ENCODE measurements around the gene FSTL3.

The FSTL3 gene

DNA sequence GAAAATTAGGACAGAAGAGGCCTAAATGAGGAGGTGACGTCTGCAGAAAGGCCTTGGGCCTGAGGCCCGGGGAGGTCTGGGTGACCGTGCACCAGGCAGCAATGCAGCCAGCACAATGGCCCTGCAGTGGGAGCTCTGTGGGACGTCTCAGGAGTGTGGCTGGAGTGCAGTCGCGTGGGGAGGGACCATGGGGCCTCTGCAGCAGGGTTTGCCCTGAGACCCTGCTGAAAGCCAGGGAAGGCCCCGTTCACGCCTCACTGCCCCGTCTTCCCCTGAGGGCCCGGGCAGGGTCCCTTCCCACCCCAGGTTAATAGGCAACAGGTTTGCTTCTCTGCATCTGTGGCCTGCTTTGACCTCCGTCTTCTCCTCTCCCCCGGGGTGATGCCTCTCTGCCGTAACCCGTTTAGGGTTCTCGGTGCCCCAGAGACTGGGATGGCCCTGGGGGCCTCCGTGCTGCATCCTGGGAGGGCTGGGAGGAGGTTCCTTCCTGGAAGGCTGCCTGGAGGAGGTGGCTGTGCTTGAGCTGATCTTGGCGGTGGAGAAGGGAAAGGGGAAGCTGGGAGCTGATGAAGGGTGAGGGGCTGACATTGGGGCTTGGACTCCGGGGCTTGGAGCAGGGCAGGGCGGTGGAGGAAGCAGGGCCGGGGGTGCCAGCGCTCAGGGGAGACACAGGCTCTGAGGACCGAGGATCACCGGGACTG, 42.2 kb downstream of the FSTL3 start:
- in situ Hi-C loops (cut with HindIII; ENCODE audit: low sequenced_read_pairs) = no loop called here
- DNase-seq (ENCODE audit: low read depth) = no peak
- no peak overlapping the region for H3K4me3 ChIP-seq (ENCODE audit: low read depth, low read length)
- TF ChIP-seq, protein P1, sequence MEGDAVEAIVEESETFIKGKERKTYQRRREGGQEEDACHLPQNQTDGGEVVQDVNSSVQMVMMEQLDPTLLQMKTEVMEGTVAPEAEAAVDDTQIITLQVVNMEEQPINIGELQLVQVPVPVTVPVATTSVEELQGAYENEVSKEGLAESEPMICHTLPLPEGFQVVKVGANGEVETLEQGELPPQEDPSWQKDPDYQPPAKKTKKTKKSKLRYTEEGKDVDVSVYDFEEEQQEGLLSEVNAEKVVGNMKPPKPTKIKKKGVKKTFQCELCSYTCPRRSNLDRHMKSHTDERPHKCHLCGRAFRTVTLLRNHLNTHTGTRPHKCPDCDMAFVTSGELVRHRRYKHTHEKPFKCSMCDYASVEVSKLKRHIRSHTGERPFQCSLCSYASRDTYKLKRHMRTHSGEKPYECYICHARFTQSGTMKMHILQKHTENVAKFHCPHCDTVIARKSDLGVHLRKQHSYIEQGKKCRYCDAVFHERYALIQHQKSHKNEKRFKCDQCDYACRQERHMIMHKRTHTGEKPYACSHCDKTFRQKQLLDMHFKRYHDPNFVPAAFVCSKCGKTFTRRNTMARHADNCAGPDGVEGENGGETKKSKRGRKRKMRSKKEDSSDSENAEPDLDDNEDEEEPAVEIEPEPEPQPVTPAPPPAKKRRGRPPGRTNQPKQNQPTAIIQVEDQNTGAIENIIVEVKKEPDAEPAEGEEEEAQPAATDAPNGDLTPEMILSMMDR (IDR thresholded peaks at IDR 0.05; ENCODE audit: low read depth, low read length, missing control alignments) = no peak

- in situ Hi-C loops (cut with HindIII; ENCODE audit: low sequenced_read_pairs) = no loop called here
- TF ChIP-seq, protein P1 (IDR thresholded peaks at IDR 0.05; ENCODE audit: low read depth, low read length, missing control alignments) = no peak
- DNase-seq (ENCODE audit: low read depth) = no peak
- no peak overlapping the region for H3K4me3 ChIP-seq (ENCODE audit: low read depth, low read length)
These were observed 42.9 kb downstream of the FSTL3 start for GRCh38 chr19:718991-719512.

- DNase-seq (ENCODE audit: low read depth) = no peak
- H3K4me3 ChIP-seq (ENCODE audit: low read depth, low read length) = no peak overlapping the region
- in situ Hi-C loops (cut with HindIII; ENCODE audit: low sequenced_read_pairs) = no loop called here
- TF ChIP-seq, protein P1 (IDR thresholded peaks at IDR 0.05; ENCODE audit: low read depth, low read length, missing control alignments) = no peak
These were observed 43.6 kb downstream of the FSTL3 start for GRCh38 chr19:719636-720344.

GRCh38 chr19:720345-721160, 44.4 kb downstream of the FSTL3 start:
- no peak overlapping the region for H3K4me3 ChIP-seq (ENCODE audit: low read depth, low read length)
- in situ Hi-C loops (cut with HindIII; ENCODE audit: low sequenced_read_pairs) = no loop called here
- TF ChIP-seq, protein P1 (IDR thresholded peaks at IDR 0.05; ENCODE audit: low read depth, low read length, missing control alignments) = no peak
- DNase-seq (ENCODE audit: low read depth) = no peak

GRCh38 chr19:722553-723101, 46.4 kb downstream of the FSTL3 start:
- no peak overlapping the region for H3K4me3 ChIP-seq (ENCODE audit: low read depth, low read length)
- TF ChIP-seq, protein P1 (IDR thresholded peaks at IDR 0.05; ENCODE audit: low read depth, low read length, missing control alignments) = no peak
- DNase-seq (ENCODE audit: low read depth) = no peak
- in situ Hi-C loops (cut with HindIII; ENCODE audit: low sequenced_read_pairs) = no loop called here

GRCh38 chr19:723247-723646, 47.1 kb downstream of the FSTL3 start:
- no peak overlapping the region for H3K4me3 ChIP-seq (ENCODE audit: low read depth, low read length)
- in situ Hi-C loops (cut with HindIII; ENCODE audit: low sequenced_read_pairs) = no loop called here
- DNase-seq (ENCODE audit: low read depth) = no peak
- TF ChIP-seq, protein P1 (IDR thresholded peaks at IDR 0.05; ENCODE audit: low read depth, low read length, missing control alignments) = no peak

All from astrocyte of the cerebellum (primary cell).